ENCODE results near the gene CAPN8.

Gene CAPN8

GRCh38 chr1:223700942-223701637 is 35.6 kb upstream of the CAPN8 start:
- FAIRE-seq: peak; percentile 70

GRCh38 chr1:223700388-223700918 is 35.0 kb upstream of the CAPN8 start:
- no peak for FAIRE-seq

GRCh38 chr1:223695941-223696340 is 30.4 kb upstream of the CAPN8 start:
- no peak for FAIRE-seq

- no peak for FAIRE-seq
Observed at GRCh38 chr1:223695014-223695548, 29.6 kb upstream of the CAPN8 start.

GRCh38 chr1:223691121-223691520 is 25.6 kb upstream of the CAPN8 start:
- FAIRE-seq: no peak

- FAIRE-seq: no peak
Observed at GRCh38 chr1:223684488-223684792, 18.9 kb upstream of the CAPN8 start.

- no peak for FAIRE-seq
Observed at GRCh38 chr1:223683586-223684487, 18.3 kb upstream of the CAPN8 start.

GRCh38 chr1:223682502-223682901 is 17.0 kb upstream of the CAPN8 start:
- FAIRE-seq: no peak

GRCh38 chr1:223680188-223680587 is 14.7 kb upstream of the CAPN8 start:
- no peak for FAIRE-seq

- FAIRE-seq: no peak
Observed at GRCh38 chr1:223678841-223679240, 13.3 kb upstream of the CAPN8 start.

- no peak for FAIRE-seq
Observed at GRCh38 chr1:223674119-223674890, 8.8 kb upstream of the CAPN8 start.

GRCh38 chr1:223670458-223671159 is 5.1 kb upstream of the CAPN8 start:
- FAIRE-seq: no peak

- FAIRE-seq: no peak
Observed at GRCh38 chr1:223669003-223669795, 3.7 kb upstream of the CAPN8 start.

GRCh38 chr1:223667484-223668182 is 2.1 kb upstream of the CAPN8 start:
- FAIRE-seq: no peak

GRCh38 chr1:223664106-223664505 is 1.4 kb downstream of the CAPN8 start:
- FAIRE-seq: no peak

- no peak for FAIRE-seq
Observed at GRCh38 chr1:223662943-223663342, 2.6 kb downstream of the CAPN8 start.

- FAIRE-seq: no peak
Observed at GRCh38 chr1:223659711-223660110, 5.8 kb downstream of the CAPN8 start.

GRCh38 chr1:223657978-223658377 is 7.5 kb downstream of the CAPN8 start:
- FAIRE-seq: no peak

- FAIRE-seq: no peak
Observed at GRCh38 chr1:223654083-223654482, 11.4 kb downstream of the CAPN8 start.

GRCh38 chr1:223653431-223653830 is 12.1 kb downstream of the CAPN8 start:
- no peak for FAIRE-seq

GRCh38 chr1:223653015-223653414 is 12.5 kb downstream of the CAPN8 start:
- FAIRE-seq: no peak

All from TTC549 (cell line).